Stimulated activated CD4-positive, alpha-beta T cell treated with anti-CD3 and anti-CD28 coated beads, TNF-alpha, amount 100 ng/mL, for 1 hour (primary cell): Measurements from ENCODE around the gene TNIP2.
"Not testable (repeated sequence)": the region's sequence is repeated elsewhere in the genome, so short reads cannot be mapped to it uniquely, and the experiment has no call there.

ENCODE experiments used
- DNase-seq, 3 donors: peaks; one replicate each; pipeline ENCODE4 v3.0.0-alpha.2; 2020; ENCODE audit warnings: low read depth in 3 of 3, low spot score in 1 of 3

Gene TNIP2

GRCh38 chr4:2771264-2771663 lies 15.1 kb upstream of the TNIP2 start:
- no peak for DNase-seq

- DNase-seq, result no peak
Measured at GRCh38 chr4:2768921-2769336, 12.8 kb upstream of the TNIP2 start.

GRCh38 chr4:2768124-2768523 lies 12.0 kb upstream of the TNIP2 start:
- DNase-seq, result no peak

- no peak for DNase-seq
Measured at GRCh38 chr4:2767705-2768074, 11.6 kb upstream of the TNIP2 start.

GRCh38 chr4:2767046-2767704 lies 11.0 kb upstream of the TNIP2 start:
- no peak for DNase-seq

GRCh38 chr4:2765832-2766526 lies 9.8 kb upstream of the TNIP2 start:
- DNase-seq, result no peak

GRCh38 chr4:2763511-2763967 lies 7.4 kb upstream of the TNIP2 start:
- DNase-seq, result no peak

GRCh38 chr4:2762486-2763370 lies 6.6 kb upstream of the TNIP2 start:
- DNase-seq, result not testable (repeated sequence)

- DNase-seq, result no peak
Measured at GRCh38 chr4:2762048-2762447, 5.9 kb upstream of the TNIP2 start.

GRCh38 chr4:2761035-2761923 lies 5.1 kb upstream of the TNIP2 start:
- no peak for DNase-seq

- no peak for DNase-seq
Measured at GRCh38 chr4:2757426-2757825, 1.3 kb upstream of the TNIP2 start.

- DNase-seq, result no peak
Measured at GRCh38 chr4:2756691-2757350, 685 bp upstream of the TNIP2 start.

- no peak for DNase-seq
Measured at GRCh38 chr4:2754848-2755819, 1.0 kb downstream of the TNIP2 start.

GRCh38 chr4:2753436-2753835 lies 2.7 kb downstream of the TNIP2 start:
- no peak for DNase-seq

- no peak for DNase-seq
Measured at GRCh38 chr4:2750719-2751605, 5.2 kb downstream of the TNIP2 start.

- no peak for DNase-seq
Measured at GRCh38 chr4:2746891-2747695, 9.0 kb downstream of the TNIP2 start.
